Measurements from ENCODE around the gene C22orf23. TPM values are rescaled to one million over a fixed set of nuclear protein-coding genes. Genes with fewer than 3 reads are reported as not detected.

Gene C22orf23
- total and polyA plus RNA-seq, 9 of the 15 experiments (the other 6 are each of a cell fraction or from before 2014, with no cell fraction given): 0.25 to 1.0 (median 0.53) TPM

- Histone ChIP-seq H2AFZ (ENCODE audit: low read depth, low read length) (peak within 1 kb of the TSS; percentile 70), H3K36me3 (ENCODE audit: control insufficient read depth, insufficient read depth, low read length) (no peaks in the 10 kb centered on the region; the same call in 2 of the 3 replicates), H4K20me1 (replicated peaks; ENCODE audit: control insufficient read depth, insufficient read depth, low read length) (no peaks in the 10 kb centered on the region), H3K79me2 (ENCODE audit: control insufficient read depth, insufficient read depth, low read length) (peaks cover 8% of the 10 kb centered on the region; the same call in 2 of the 3 replicates), H3K27ac (ENCODE audit: extremely low read depth, low read depth, low read length) (peak within 1 kb of the TSS; percentile 86), H3K9ac (ENCODE audit: insufficient read depth in 1 of 2, low read depth in 2 of 2, low read length in 2 of 2) (peak within 1 kb of the TSS; percentile 70 to 94), H3K4me1 (replicated peaks in 1 of 2; ENCODE audit: control insufficient read depth in 2 of 2, insufficient read depth in 2 of 2, low read length in 2 of 2) (peaks cover 20 to 27% of the 10 kb centered on the region in 2 experiments; a peak in 4 of 5 replicates), H3K9me3 (replicated peaks; ENCODE audit: control insufficient read depth, insufficient read depth, low read depth, low read length) (no peaks in the 10 kb centered on the region), H3K9me1 (ENCODE audit: control insufficient read depth, insufficient read depth, low read length) (no peaks in the 10 kb centered on the region), H3K27me3 (ENCODE audit: control insufficient read depth in 2 of 2, insufficient read depth in 2 of 2, low read length in 2 of 2) (no peaks in the 10 kb centered on the region), H3K4me3 (peak within 1 kb of the TSS; percentile 59), H3K4me2 (ENCODE audit: insufficient read depth, low read length) (peak within 1 kb of the TSS; percentile 65)
- ChIA-PET CTCF (ENCODE audit: low intra/inter-chr PET ratio) (interaction anchor here (0.8 to 1.7 kb wide), 3 partner anchors 18 to 60 kb away, joined by 3 to 4 read pairs (median 3); no protein-coding TSS in a partner anchor), POLR2A (interaction anchor here (0.7 to 2.7 kb wide), 6 partner anchors 9 to 90 kb away, joined by 3 to 16 read pairs (median 6); no protein-coding TSS in a partner anchor)
- WGBS (ENCODE audit: insufficient coverage, low coverage, missing lambda C conversion rate): 11% methylated on average over 14 of the region's 90 CpGs
- FAIRE-seq (no peak), DNase-seq (ENCODE audit: extremely low read depth in 1 of 4, low spot score in 3 of 4) (peak; percentile 81 to 88 (median 86)), ATAC-seq (peak; percentile 93)
- no TSS peak for BruUV-seq (replicated peaks)
- intact Hi-C loops (cut with micrococcal nuclease) (no loop called here), in situ Hi-C loops (cut with MboI) (no loop called here)
- TF ChIP-seq NUFIP1 (IDR thresholded peaks at IDR 0.05; ENCODE audit: partially characterized antibody) (no peak), SP1 (CRISPR knock-in tag; IDR thresholded peaks at IDR 0.05) (0 out of 2 replicates have a peak, but pooled peaks have one; percentile 51), GABPA (tag; conservative IDR thresholded peaks at IDR 0.05; ENCODE audit: low read depth) (peak; percentile 19), SAFB (IDR thresholded peaks at IDR 0.05; ENCODE audit: borderline replicate concordance, low read depth, low read length) (peak; percentile 30; the same call in 1 of the 2 replicates), POLR2H (tag; IDR thresholded peaks at IDR 0.05; ENCODE audit: low read depth) (peak; percentile 17; the same call in 1 of the 2 replicates), ZNF583 (CRISPR knock-in tag; IDR thresholded peaks at IDR 0.05) (no peak), NCOA6 (IDR thresholded peaks at IDR 0.05) (0 out of 2 replicates have a peak, but pooled peaks have one; percentile 44), SMAD4 (CRISPR knock-in tag; conservative IDR thresholded peaks at IDR 0.05) (peak; percentile 81), ERF (CRISPR knock-in tag; IDR thresholded peaks at IDR 0.05) (no peak), ZNF561 (CRISPR knock-in tag; conservative IDR thresholded peaks at IDR 0.05) (no peak), PHB (CRISPR knock-in tag; IDR thresholded peaks at IDR 0.05) (no peak), ILK (tag; IDR thresholded peaks at IDR 0.05; ENCODE audit: borderline replicate concordance, low read depth) (no peak), DMBX1 (CRISPR knock-in tag; IDR thresholded peaks at IDR 0.05; ENCODE audit: borderline replicate concordance) (no peak; the same call in 1 of the 2 replicates)
- TF ChIP-seq, protein P1, sequence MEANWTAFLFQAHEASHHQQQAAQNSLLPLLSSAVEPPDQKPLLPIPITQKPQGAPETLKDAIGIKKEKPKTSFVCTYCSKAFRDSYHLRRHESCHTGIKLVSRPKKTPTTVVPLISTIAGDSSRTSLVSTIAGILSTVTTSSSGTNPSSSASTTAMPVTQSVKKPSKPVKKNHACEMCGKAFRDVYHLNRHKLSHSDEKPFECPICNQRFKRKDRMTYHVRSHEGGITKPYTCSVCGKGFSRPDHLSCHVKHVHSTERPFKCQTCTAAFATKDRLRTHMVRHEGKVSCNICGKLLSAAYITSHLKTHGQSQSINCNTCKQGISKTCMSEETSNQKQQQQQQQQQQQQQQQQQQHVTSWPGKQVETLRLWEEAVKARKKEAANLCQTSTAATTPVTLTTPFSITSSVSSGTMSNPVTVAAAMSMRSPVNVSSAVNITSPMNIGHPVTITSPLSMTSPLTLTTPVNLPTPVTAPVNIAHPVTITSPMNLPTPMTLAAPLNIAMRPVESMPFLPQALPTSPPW (CRISPR knock-in tag; IDR thresholded peaks at IDR 0.05): peak; percentile 48
- TF ChIP-seq, protein P2, sequence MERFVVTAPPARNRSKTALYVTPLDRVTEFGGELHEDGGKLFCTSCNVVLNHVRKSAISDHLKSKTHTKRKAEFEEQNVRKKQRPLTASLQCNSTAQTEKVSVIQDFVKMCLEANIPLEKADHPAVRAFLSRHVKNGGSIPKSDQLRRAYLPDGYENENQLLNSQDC (CRISPR knock-in tag; IDR thresholded peaks at IDR 0.05): no peak
- TF ChIP-seq, protein P3, sequence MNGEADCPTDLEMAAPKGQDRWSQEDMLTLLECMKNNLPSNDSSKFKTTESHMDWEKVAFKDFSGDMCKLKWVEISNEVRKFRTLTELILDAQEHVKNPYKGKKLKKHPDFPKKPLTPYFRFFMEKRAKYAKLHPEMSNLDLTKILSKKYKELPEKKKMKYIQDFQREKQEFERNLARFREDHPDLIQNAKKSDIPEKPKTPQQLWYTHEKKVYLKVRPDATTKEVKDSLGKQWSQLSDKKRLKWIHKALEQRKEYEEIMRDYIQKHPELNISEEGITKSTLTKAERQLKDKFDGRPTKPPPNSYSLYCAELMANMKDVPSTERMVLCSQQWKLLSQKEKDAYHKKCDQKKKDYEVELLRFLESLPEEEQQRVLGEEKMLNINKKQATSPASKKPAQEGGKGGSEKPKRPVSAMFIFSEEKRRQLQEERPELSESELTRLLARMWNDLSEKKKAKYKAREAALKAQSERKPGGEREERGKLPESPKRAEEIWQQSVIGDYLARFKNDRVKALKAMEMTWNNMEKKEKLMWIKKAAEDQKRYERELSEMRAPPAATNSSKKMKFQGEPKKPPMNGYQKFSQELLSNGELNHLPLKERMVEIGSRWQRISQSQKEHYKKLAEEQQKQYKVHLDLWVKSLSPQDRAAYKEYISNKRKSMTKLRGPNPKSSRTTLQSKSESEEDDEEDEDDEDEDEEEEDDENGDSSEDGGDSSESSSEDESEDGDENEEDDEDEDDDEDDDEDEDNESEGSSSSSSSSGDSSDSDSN (IDR thresholded peaks at IDR 0.05; ENCODE audit: borderline replicate concordance in 1 of 2, low read depth in 2 of 2, low read length in 2 of 2): peak; percentile 26 to 50; a peak in 1 of 4 replicates
Observed at GRCh38 chr22:37905534-37906363, 47.7 kb downstream of the C22orf23 start, which contains the start of gene MICALL1. TSS of gene MICALL1 (plus strand) at chr22:37906297. CDS start at chr22:37906423, 126 bp downstream.

Data from K562 (cell line).